ENCODE measurements around the gene TBC1D32. TPM values are rescaled to one million over a fixed set of nuclear protein-coding genes. Genes with fewer than 3 reads are reported as not detected.
A peak's percentile ranks its signal among the peaks of the same experiment; 100 is the strongest.
"Not testable (repeated sequence)": the region's sequence is repeated elsewhere in the genome, so short reads cannot be mapped to it uniquely, and the experiment has no call there.

Gene TBC1D32
- total RNA-seq, 5 donors from 2014 or later (not counting 1 experiment from before 2014, with no cell fraction given) = 8.2 to 20.2 (median 10.7) TPM

DNA sequence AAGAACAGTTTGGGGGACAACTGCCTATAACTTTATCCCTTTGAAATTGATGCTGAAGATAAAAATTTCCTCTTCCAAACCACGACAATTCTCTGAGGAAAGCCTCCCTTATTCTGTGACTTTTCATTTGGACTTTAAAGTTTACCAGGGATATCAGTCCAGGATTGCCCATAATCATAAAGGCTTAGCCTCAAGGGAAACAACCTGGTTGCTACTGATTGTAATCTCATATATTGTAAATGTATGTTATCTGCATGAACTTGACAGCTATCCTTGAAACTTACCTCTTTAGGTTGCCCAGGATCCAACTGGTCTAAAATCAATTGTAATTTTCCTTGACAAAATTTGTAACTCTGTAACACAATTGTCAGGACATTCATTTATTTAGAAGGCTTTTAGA lies 23.8 kb downstream of the TBC1D32 start:
- Histone ChIP-seq H3K4me1 (ENCODE audit: control insufficient read depth in 1 of 2, extremely low read depth in 1 of 2, insufficient read depth in 2 of 2, low read length in 2 of 2) (no peaks in the 10 kb centered on the region), H3K9me3 (no peaks in the 10 kb centered on the region), H3K27me3 (replicated peaks in 1 of 2; ENCODE audit: control insufficient read depth in 2 of 2, extremely low read depth in 1 of 2, insufficient read depth in 2 of 2, low read length in 1 of 2) (no peaks in the 10 kb centered on the region), H3K4me3 (ENCODE audit: control insufficient read depth in 1 of 2, extremely low read depth in 1 of 2, low read length in 1 of 2) (no peak overlapping the region), H3K36me3 (ENCODE audit: control insufficient read depth in 2 of 2, extremely low read depth in 1 of 2, insufficient read depth in 1 of 2, low read length in 1 of 2) (peaks cover 0 to 5% of the 10 kb centered on the region in 2 donors), H3K27ac (ENCODE audit: low read length) (no peak overlapping the region)
- Mint-ChIP-seq H3K36me3 (peaks cover 22% of the 10 kb centered on the region), H3K27ac (no peak overlapping the region), H3K9me3 (peaks cover 0 to 5% (median 0%) of the 10 kb centered on the region in 3 donors), H3K4me1 (no peaks in the 10 kb centered on the region), H3K4me3 (no peak overlapping the region), H3K27me3 (no peaks in the 10 kb centered on the region)
- DNase-seq (no peak), ATAC-seq (replicated peaks in 1 of 4) (no peak)
- ChIA-PET POLR2A (no interaction called here), CTCF (interaction anchor here in 1 of 2 donors (0.6 kb wide), 1 partner anchor 724 kb away, joined by 3 read pairs; no protein-coding TSS in a partner anchor)
- no CpG with 5 or more reads among the region's 1 CpG for WGBS (ENCODE audit: insufficient coverage)

DNA sequence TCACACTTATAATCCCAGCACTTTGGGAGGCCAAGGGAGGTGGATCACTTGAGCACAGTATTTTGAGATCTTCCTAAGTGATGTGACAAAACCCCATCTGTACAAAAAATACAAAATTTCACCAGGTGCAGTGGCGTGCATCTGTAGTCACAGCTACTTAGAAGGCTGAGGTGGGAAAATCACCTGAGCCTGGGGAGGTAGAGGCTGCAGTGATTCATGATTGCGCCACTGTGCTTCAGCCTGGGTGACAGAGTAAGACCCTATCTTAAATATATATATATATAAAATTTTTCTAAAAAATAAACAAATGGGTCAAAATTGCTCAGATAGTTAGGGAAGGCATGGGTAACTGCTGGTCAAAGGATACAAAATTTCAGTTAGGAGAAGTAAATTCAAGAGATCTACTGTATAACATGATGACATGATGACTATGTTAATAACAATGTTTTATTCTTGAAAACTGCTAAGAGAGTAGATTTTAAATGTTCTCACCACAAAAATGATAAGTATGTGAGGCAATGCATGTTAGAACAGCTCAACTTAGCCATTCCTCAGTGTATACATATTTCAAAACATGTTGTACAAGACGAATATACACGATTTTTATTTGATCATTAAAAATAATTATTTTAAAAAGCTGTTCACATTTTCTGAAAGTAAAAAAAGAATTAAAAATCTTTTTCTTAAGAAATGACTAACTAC lies 24.4 kb downstream of the TBC1D32 start:
- Histone ChIP-seq H3K27ac (ENCODE audit: low read length) (no peak overlapping the region), H3K9me3 (no peaks in the 10 kb centered on the region), H3K27me3 (replicated peaks in 1 of 2; ENCODE audit: control insufficient read depth in 2 of 2, extremely low read depth in 1 of 2, insufficient read depth in 2 of 2, low read length in 1 of 2) (no peaks in the 10 kb centered on the region), H3K4me3 (ENCODE audit: control insufficient read depth in 1 of 2, extremely low read depth in 1 of 2, low read length in 1 of 2) (no peak overlapping the region), H3K36me3 (ENCODE audit: control insufficient read depth in 2 of 2, extremely low read depth in 1 of 2, insufficient read depth in 1 of 2, low read length in 1 of 2) (peaks cover 0 to 5% of the 10 kb centered on the region in 2 donors), H3K4me1 (ENCODE audit: control insufficient read depth in 1 of 2, extremely low read depth in 1 of 2, insufficient read depth in 2 of 2, low read length in 2 of 2) (no peaks in the 10 kb centered on the region)
- H3K4me1 Mint-ChIP-seq = no peaks in the 10 kb centered on the region
- H3K36me3 Mint-ChIP-seq = peaks cover 22% of the 10 kb centered on the region
- H3K4me3 Mint-ChIP-seq = no peak overlapping the region
- peaks cover 0 to 5% (median 0%) of the 10 kb centered on the region in 3 donors for H3K9me3 Mint-ChIP-seq
- no peaks in the 10 kb centered on the region for H3K27me3 Mint-ChIP-seq
- ChIA-PET POLR2A (no interaction called here), CTCF (interaction anchor here in 1 of 2 donors (0.6 kb wide), 1 partner anchor 724 kb away, joined by 3 read pairs; no protein-coding TSS in a partner anchor)
- ATAC-seq (replicated peaks in 1 of 4) = no peak
- no peak for DNase-seq
- no peak overlapping the region for H3K27ac Mint-ChIP-seq
- no CpG with 5 or more reads among the region's 4 CpGs for WGBS (ENCODE audit: insufficient coverage)

DNA sequence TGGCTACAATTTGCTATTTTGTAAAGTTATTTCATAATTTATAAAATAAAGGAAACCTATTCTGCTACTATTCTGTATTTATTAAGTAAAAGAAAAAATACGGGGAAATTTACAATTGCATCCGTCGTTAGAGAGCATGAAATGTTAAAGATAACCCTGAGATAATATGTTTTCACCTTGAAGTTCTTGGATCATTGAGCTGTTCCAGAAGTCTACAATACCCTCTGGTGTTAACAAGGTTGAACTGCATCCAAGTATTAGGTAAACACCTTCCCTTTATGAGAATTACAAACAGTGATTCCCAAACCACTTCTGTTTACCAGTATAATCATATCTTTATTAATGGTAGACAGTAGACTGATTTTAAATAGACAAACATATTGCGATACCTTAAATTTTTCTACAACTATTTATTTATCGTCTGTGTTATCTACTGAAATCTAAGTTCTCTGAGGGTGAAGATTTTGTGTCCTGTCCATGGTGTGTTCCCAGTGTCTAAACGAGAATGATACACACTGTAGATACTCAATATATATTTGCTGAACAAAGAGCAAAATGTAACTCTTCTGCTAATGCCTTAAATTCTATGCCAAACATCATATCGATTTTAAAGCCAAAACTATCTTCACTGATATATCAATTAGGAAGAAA lies 28.2 kb downstream of the TBC1D32 start:
- H3K27me3 ChIP-seq (replicated peaks in 1 of 2; ENCODE audit: control insufficient read depth in 2 of 2, extremely low read depth in 1 of 2, insufficient read depth in 2 of 2, low read length in 1 of 2) = no peaks in the 10 kb centered on the region
- ChIA-PET CTCF (interaction anchor here in 1 of 2 donors (0.7 to 1.3 kb wide), 4 partner anchors 250 to 1972 kb away, joined by 3 to 4 read pairs (median 3); no protein-coding TSS in a partner anchor), POLR2A (no interaction called here)
- Mint-ChIP-seq H3K9me3 (no peaks in the 10 kb centered on the region), H3K36me3 (peaks cover 16% of the 10 kb centered on the region), H3K4me1 (no peaks in the 10 kb centered on the region), H3K4me3 (no peak overlapping the region), H3K27ac (no peak overlapping the region), H3K27me3 (no peaks in the 10 kb centered on the region)
- peaks cover 0 to 2% of the 10 kb centered on the region in 2 donors for H3K36me3 ChIP-seq (ENCODE audit: control insufficient read depth in 2 of 2, extremely low read depth in 1 of 2, insufficient read depth in 1 of 2, low read length in 1 of 2)
- no peak overlapping the region for H3K4me3 ChIP-seq (ENCODE audit: control insufficient read depth in 1 of 2, extremely low read depth in 1 of 2, low read length in 1 of 2)
- WGBS (ENCODE audit: insufficient coverage) = no CpG with 5 or more reads among the region's 7 CpGs
- DNase-seq = peak in 1 of 35 experiments; percentile 35
- no peak overlapping the region for H3K27ac ChIP-seq (ENCODE audit: low read length)
- peak in 1 of 4 experiments; percentile 55 for ATAC-seq (replicated peaks in 1 of 4)
- H3K4me1 ChIP-seq (ENCODE audit: control insufficient read depth in 1 of 2, extremely low read depth in 1 of 2, insufficient read depth in 2 of 2, low read length in 2 of 2) = no peaks in the 10 kb centered on the region
- H3K9me3 ChIP-seq = no peaks in the 10 kb centered on the region

DNA sequence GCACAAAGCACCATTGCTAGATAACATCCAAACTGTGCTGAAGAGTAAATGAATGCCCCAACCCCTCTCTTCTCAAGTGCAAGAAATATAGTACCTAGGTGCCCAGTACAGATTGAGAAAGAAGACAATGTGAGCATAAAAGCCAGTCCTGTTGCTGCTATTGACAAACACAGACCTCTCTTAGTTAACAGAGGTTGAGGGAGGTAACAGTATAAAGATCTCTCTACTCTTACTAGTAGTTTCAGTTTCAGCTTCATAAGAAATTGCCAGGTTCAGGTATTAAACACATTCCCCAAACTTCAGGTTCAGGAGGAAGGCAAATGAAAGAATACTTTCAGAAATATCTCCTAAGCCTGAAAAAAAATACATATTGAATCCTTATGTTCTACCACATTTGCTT lies 31.4 kb downstream of the TBC1D32 start:
- ATAC-seq (replicated peaks in 1 of 4) = no peak
- H3K4me3 ChIP-seq (ENCODE audit: control insufficient read depth in 1 of 2, extremely low read depth in 1 of 2, low read length in 1 of 2) = no peak overlapping the region
- H3K27me3 ChIP-seq (replicated peaks in 1 of 2; ENCODE audit: control insufficient read depth in 2 of 2, extremely low read depth in 1 of 2, insufficient read depth in 2 of 2, low read length in 1 of 2) = no peaks in the 10 kb centered on the region
- no peaks in the 10 kb centered on the region for H3K4me1 Mint-ChIP-seq
- H3K27me3 Mint-ChIP-seq = no peaks in the 10 kb centered on the region
- H3K9me3 ChIP-seq = no peaks in the 10 kb centered on the region
- no peak overlapping the region for H3K27ac Mint-ChIP-seq
- no peak overlapping the region for H3K4me3 Mint-ChIP-seq
- ChIA-PET POLR2A (interaction anchor here in 1 of 2 donors (0.6 kb wide), 1 partner anchor 67 kb away, joined by 4 read pairs; no protein-coding TSS in a partner anchor), CTCF (no interaction called here)
- H3K4me1 ChIP-seq (ENCODE audit: control insufficient read depth in 1 of 2, extremely low read depth in 1 of 2, insufficient read depth in 2 of 2, low read length in 2 of 2) = no peaks in the 10 kb centered on the region
- H3K36me3 ChIP-seq (ENCODE audit: control insufficient read depth in 2 of 2, extremely low read depth in 1 of 2, insufficient read depth in 1 of 2, low read length in 1 of 2) = no peaks in the 10 kb centered on the region
- no peaks in the 10 kb centered on the region for H3K9me3 Mint-ChIP-seq
- no peak for DNase-seq
- peaks cover 23% of the 10 kb centered on the region for H3K36me3 Mint-ChIP-seq
- H3K27ac ChIP-seq (ENCODE audit: low read length) = no peak overlapping the region

GRCh38 chr6:121301156-121301555 lies 33.1 kb downstream of the TBC1D32 start:
- H3K27ac Mint-ChIP-seq; H3K36me3 ChIP-seq (ENCODE audit: control insufficient read depth in 2 of 2, extremely low read depth in 1 of 2, insufficient read depth in 1 of 2, low read length in 1 of 2); DNase-seq; H3K4me3 Mint-ChIP-seq; POLR2A ChIA-PET; H3K27me3 ChIP-seq (replicated peaks in 1 of 2; ENCODE audit: control insufficient read depth in 2 of 2, extremely low read depth in 1 of 2, insufficient read depth in 2 of 2, low read length in 1 of 2); H3K4me3 ChIP-seq (ENCODE audit: control insufficient read depth in 1 of 2, extremely low read depth in 1 of 2, low read length in 1 of 2); H3K27me3 Mint-ChIP-seq; H3K27ac ChIP-seq (ENCODE audit: low read length); H3K9me3 Mint-ChIP-seq; CTCF ChIA-PET; H3K4me1 Mint-ChIP-seq; ATAC-seq (replicated peaks in 1 of 4); H3K4me1 ChIP-seq (ENCODE audit: control insufficient read depth in 1 of 2, extremely low read depth in 1 of 2, insufficient read depth in 2 of 2, low read length in 2 of 2); H3K9me3 ChIP-seq: not testable (repeated sequence)
- H3K36me3 Mint-ChIP-seq = peaks cover 33% of the 10 kb centered on the region
- WGBS (ENCODE audit: insufficient coverage) = no CpG with 5 or more reads among the region's 3 CpGs

- Mint-ChIP-seq H3K4me3 (no peak overlapping the region), H3K27ac (no peak overlapping the region), H3K36me3 (peaks cover 48% of the 10 kb centered on the region), H3K9me3 (no peaks in the 10 kb centered on the region), H3K4me1 (no peaks in the 10 kb centered on the region), H3K27me3 (no peaks in the 10 kb centered on the region)
- Histone ChIP-seq H3K36me3 (ENCODE audit: control insufficient read depth in 2 of 2, extremely low read depth in 1 of 2, insufficient read depth in 1 of 2, low read length in 1 of 2) (peaks cover 0 to 3% of the 10 kb centered on the region in 2 donors), H3K27ac (ENCODE audit: low read length) (no peak overlapping the region), H3K27me3 (replicated peaks in 1 of 2; ENCODE audit: control insufficient read depth in 2 of 2, extremely low read depth in 1 of 2, insufficient read depth in 2 of 2, low read length in 1 of 2) (no peaks in the 10 kb centered on the region), H3K4me1 (ENCODE audit: control insufficient read depth in 1 of 2, extremely low read depth in 1 of 2, insufficient read depth in 2 of 2, low read length in 2 of 2) (no peaks in the 10 kb centered on the region), H3K4me3 (ENCODE audit: control insufficient read depth in 1 of 2, extremely low read depth in 1 of 2, low read length in 1 of 2) (no peak overlapping the region), H3K9me3 (no peaks in the 10 kb centered on the region)
- DNase-seq = no peak
- CTCF ChIA-PET = no interaction called here
- no CpG with 5 or more reads among the region's 1 CpG for WGBS (ENCODE audit: insufficient coverage)
- ATAC-seq (replicated peaks in 1 of 4) = no peak
- POLR2A ChIA-PET = no interaction called here
These were observed 36.6 kb downstream of the TBC1D32 start for GRCh38 chr6:121297694-121298093.

Data from T-cell (primary cell).